ENCODE results near the gene ANGPTL8.
A peak's percentile ranks its signal among the peaks of the same experiment; 100 is the strongest.

Gene ANGPTL8

GRCh38 chr19:11239377-11240000 lies at the start of gene ANGPTL8:
Gene ANGPTL8 (plus strand): TSS chr19:11239619. CDS start chr19:11239638, 19 bp downstream.
- TF ChIP-seq RAD21 (IDR thresholded peaks at IDR 0.05; ENCODE audit: low read depth) (no peak), REST (IDR thresholded peaks at IDR 0.05; ENCODE audit: low read depth) (no peak), TCF12 (IDR thresholded peaks at IDR 0.05; ENCODE audit: low read depth) (no peak), CEBPB (IDR thresholded peaks at IDR 0.05) (no peak), EP300 (IDR thresholded peaks at IDR 0.05; ENCODE audit: borderline replicate concordance) (no peak), TEAD4 (IDR thresholded peaks at IDR 0.05) (no peak), USF1 (IDR thresholded peaks at IDR 0.05) (no peak), YY1 (IDR thresholded peaks at IDR 0.05; ENCODE audit: low read depth) (no peak), NFIC (IDR thresholded peaks at IDR 0.05) (no peak), TAF1 (IDR thresholded peaks at IDR 0.05; ENCODE audit: low read depth) (no peak)

- TF ChIP-seq EP300 (IDR thresholded peaks at IDR 0.05; ENCODE audit: borderline replicate concordance) (no peak), FOXM1 (IDR thresholded peaks at IDR 0.05; ENCODE audit: borderline replicate concordance, low read depth) (no peak), MAX (IDR thresholded peaks at IDR 0.05) (no peak)
Observed at GRCh38 chr19:11190501-11190900, 48.9 kb upstream of the ANGPTL8 start.

- no peak for TF ChIP-seq EP300 (IDR thresholded peaks at IDR 0.05; ENCODE audit: borderline replicate concordance)
- peak; percentile 94 for TF ChIP-seq USF1 (IDR thresholded peaks at IDR 0.05)
- no peak for TF ChIP-seq TCF12 (IDR thresholded peaks at IDR 0.05; ENCODE audit: low read depth)
Observed at GRCh38 chr19:11191273-11191755, 48.1 kb upstream of the ANGPTL8 start.

GRCh38 chr19:11191934-11192333 lies 47.5 kb upstream of the ANGPTL8 start:
- TF ChIP-seq CEBPB (IDR thresholded peaks at IDR 0.05) (peak; percentile 50), TEAD4 (IDR thresholded peaks at IDR 0.05) (0 out of 2 replicates have a peak, but pooled peaks have one; percentile 20), EGR1 (IDR thresholded peaks at IDR 0.05) (no peak), TCF12 (IDR thresholded peaks at IDR 0.05; ENCODE audit: low read depth) (peak; percentile 90), EP300 (IDR thresholded peaks at IDR 0.05; ENCODE audit: borderline replicate concordance) (0 out of 2 replicates have a peak, but pooled peaks have one; percentile 36), NFIC (IDR thresholded peaks at IDR 0.05) (peak; percentile 25; the same call in 1 of the 2 replicates), ZBTB7A (IDR thresholded peaks at IDR 0.05; ENCODE audit: low read depth) (no peak)

- TF ChIP-seq TCF12 (IDR thresholded peaks at IDR 0.05; ENCODE audit: low read depth) = no peak
- no peak for TF ChIP-seq YY1 (IDR thresholded peaks at IDR 0.05; ENCODE audit: low read depth)
- TF ChIP-seq EP300 (IDR thresholded peaks at IDR 0.05; ENCODE audit: borderline replicate concordance) = no peak
- no peak for TF ChIP-seq FOXM1 (IDR thresholded peaks at IDR 0.05; ENCODE audit: borderline replicate concordance, low read depth)
- TF ChIP-seq MAX (IDR thresholded peaks at IDR 0.05) = no peak
- TF ChIP-seq NFIC (IDR thresholded peaks at IDR 0.05) = no peak
- TF ChIP-seq RAD21 (IDR thresholded peaks at IDR 0.05; ENCODE audit: low read depth) = no peak
Observed at GRCh38 chr19:11192957-11193939, 46.2 kb upstream of the ANGPTL8 start.

GRCh38 chr19:11194173-11194572 lies 45.2 kb upstream of the ANGPTL8 start:
- TF ChIP-seq MAX (IDR thresholded peaks at IDR 0.05) = no peak
- TF ChIP-seq EGR1 (IDR thresholded peaks at IDR 0.05) = no peak
- no peak for TF ChIP-seq FOXM1 (IDR thresholded peaks at IDR 0.05; ENCODE audit: borderline replicate concordance, low read depth)

GRCh38 chr19:11194656-11195558 lies 44.5 kb upstream of the ANGPTL8 start:
- TF ChIP-seq TCF12 (IDR thresholded peaks at IDR 0.05; ENCODE audit: low read depth) (no peak), ZBTB7A (IDR thresholded peaks at IDR 0.05; ENCODE audit: low read depth) (no peak), NFIC (IDR thresholded peaks at IDR 0.05) (no peak), YY1 (IDR thresholded peaks at IDR 0.05; ENCODE audit: low read depth) (no peak), CREB1 (IDR thresholded peaks at IDR 0.05; ENCODE audit: low read depth) (no peak), EP300 (IDR thresholded peaks at IDR 0.05; ENCODE audit: borderline replicate concordance) (no peak)
